Epithelial cell of esophagus (primary cell): ENCODE data around the gene LRMDA.

Experiments
- DNase-seq: peaks from one replicate; pipeline ENCODE4 v3.0.0; 2010; ENCODE audit warnings: low read depth
- H3K4me3 ChIP-seq: 2 replicates; pipeline ENCODE4 v1.5.1; 2011; ENCODE audit warnings: mild to moderate bottlenecking, low read length, control low read depth
- CTCF ChIP-seq: IDR thresholded peaks from 2 replicates; pipeline ENCODE4 v1.5.1; 2011; ENCODE audit warnings: low read depth, mild to moderate bottlenecking, low read length, control low read depth, inconsistent platforms; ENCODE audit not compliant: insufficient read depth; ENCODE audit errors: missing control alignments

Gene LRMDA

GRCh38 chr10:75527542-75527941 lies 96.1 kb downstream of the LRMDA start:
- H3K4me3 ChIP-seq, result no peak overlapping the region
- no peak for TF ChIP-seq CTCF
- DNase-seq, result no peak

GRCh38 chr10:75528392-75528791 lies 97.0 kb downstream of the LRMDA start:
- H3K4me3 ChIP-seq, result no peak overlapping the region
- TF ChIP-seq CTCF, result no peak
- no peak for DNase-seq

- H3K4me3 ChIP-seq, result no peak overlapping the region
- DNase-seq, result peak; percentile 16
- no peak for TF ChIP-seq CTCF
These were observed 98.9 kb downstream of the LRMDA start for GRCh38 chr10:75530299-75530698.

- no peak for DNase-seq
- TF ChIP-seq CTCF, result no peak
- no peak overlapping the region for H3K4me3 ChIP-seq
These were observed 100.2 kb downstream of the LRMDA start for GRCh38 chr10:75531571-75532031.

GRCh38 chr10:75532253-75532924 lies 101.0 kb downstream of the LRMDA start:
- no peak for TF ChIP-seq CTCF
- DNase-seq, result peak; percentile 80
- H3K4me3 ChIP-seq, result no peak overlapping the region

GRCh38 chr10:75538144-75538543 lies 106.7 kb downstream of the LRMDA start:
- H3K4me3 ChIP-seq, result no peak overlapping the region
- no peak for DNase-seq
- TF ChIP-seq CTCF, result no peak

GRCh38 chr10:75538765-75539164 lies 107.3 kb downstream of the LRMDA start:
- DNase-seq, result no peak
- TF ChIP-seq CTCF, result no peak
- no peak overlapping the region for H3K4me3 ChIP-seq
